Endothelial cell of umbilical vein (primary cell): Measurements from ENCODE around the gene SMOC1.

Experiments used
- CTCF ChIP-seq, 2 donors: IDR thresholded peaks; 1 replicate in 1 of 2; 2 replicates in 1 of 2; pipeline ENCODE4 v1.5.1; 2011; ENCODE audit warnings: low read length in 2 of 2, mild to moderate bottlenecking in 2 of 2, moderate library complexity in 2 of 2, control low read depth in 1 of 2, inconsistent platforms in 1 of 2, low read depth in 1 of 2; ENCODE audit not compliant: insufficient read depth in 1 of 2; ENCODE audit errors: extremely low read depth in 1 of 2
- EZH2 ChIP-seq: IDR thresholded peaks from 2 replicates; pipeline ENCODE4 v1.6.1; 2012; ENCODE audit warnings: borderline replicate concordance, low read depth, mild to moderate bottlenecking, moderate library complexity, low read length, inconsistent platforms; ENCODE audit not compliant: severe bottlenecking
- POLR2AphosphoS5 ChIP-seq: IDR thresholded peaks from 2 replicates; pipeline ENCODE4 v1.6.1; 2012; ENCODE audit warnings: low read depth, mild to moderate bottlenecking, control low read depth, low read length, moderate library complexity; ENCODE audit not compliant: insufficient read depth

GRCh38 chr14:69979882-69980281, 100.7 kb downstream of the SMOC1 start:
- no peak for TF ChIP-seq CTCF (IDR thresholded peaks at IDR 0.05; ENCODE audit: extremely low read depth in 1 of 2, insufficient read depth in 1 of 2, low read depth in 1 of 2, low read length in 2 of 2)
- TF ChIP-seq POLR2AphosphoS5, result no peak
- TF ChIP-seq EZH2, result no peak
